ENCODE measurements around the gene GBF1.

Gene GBF1

GRCh38 chr10:102281102-102281487, 35.8 kb downstream of the GBF1 start:
- TF ChIP-seq CTCF (IDR thresholded peaks at IDR 0.05; ENCODE audit: borderline replicate concordance, insufficient read depth, low read depth, low read length) = no peak
- H3K4me3 ChIP-seq (ENCODE audit: low read depth, low read length) = no peak overlapping the region

GRCh38 chr10:102283488-102283887, 38.2 kb downstream of the GBF1 start:
- TF ChIP-seq CTCF (IDR thresholded peaks at IDR 0.05; ENCODE audit: borderline replicate concordance, insufficient read depth, low read depth, low read length) = no peak
- H3K4me3 ChIP-seq (ENCODE audit: low read depth, low read length) = no peak overlapping the region

GRCh38 chr10:102283890-102284289, 38.6 kb downstream of the GBF1 start:
- H3K4me3 ChIP-seq (ENCODE audit: low read depth, low read length) = no peak overlapping the region
- TF ChIP-seq CTCF (IDR thresholded peaks at IDR 0.05; ENCODE audit: borderline replicate concordance, insufficient read depth, low read depth, low read length) = no peak

GRCh38 chr10:102284531-102284930, 39.2 kb downstream of the GBF1 start:
- TF ChIP-seq CTCF (IDR thresholded peaks at IDR 0.05; ENCODE audit: borderline replicate concordance, insufficient read depth, low read depth, low read length) = no peak
- no peak overlapping the region for H3K4me3 ChIP-seq (ENCODE audit: low read depth, low read length)

- TF ChIP-seq CTCF (IDR thresholded peaks at IDR 0.05; ENCODE audit: borderline replicate concordance, insufficient read depth, low read depth, low read length) = no peak
- H3K4me3 ChIP-seq (ENCODE audit: low read depth, low read length) = no peak overlapping the region
Observed at GRCh38 chr10:102285133-102285532, 39.8 kb downstream of the GBF1 start.

GRCh38 chr10:102286216-102286615, 40.9 kb downstream of the GBF1 start:
- TF ChIP-seq CTCF (IDR thresholded peaks at IDR 0.05; ENCODE audit: borderline replicate concordance, insufficient read depth, low read depth, low read length) = no peak
- H3K4me3 ChIP-seq (ENCODE audit: low read depth, low read length) = no peak overlapping the region

- TF ChIP-seq CTCF (IDR thresholded peaks at IDR 0.05; ENCODE audit: borderline replicate concordance, insufficient read depth, low read depth, low read length) = no peak
- H3K4me3 ChIP-seq (ENCODE audit: low read depth, low read length) = no peak overlapping the region
Observed at GRCh38 chr10:102287538-102287937, 42.2 kb downstream of the GBF1 start.

All from GM12875 (cell line).